HG03378 (cell line): ENCODE results near the gene SIM1.

ENCODE experiments used
- ATAC-seq: cut with Tn5 transposase; IDR thresholded peaks from one replicate; pipeline ENCODE4 v1.9.1; 2021; ENCODE audit warnings: mild to moderate bottlenecking, moderate library complexity; ENCODE audit not compliant: unreplicated experiment

The SIM1 gene

DNA sequence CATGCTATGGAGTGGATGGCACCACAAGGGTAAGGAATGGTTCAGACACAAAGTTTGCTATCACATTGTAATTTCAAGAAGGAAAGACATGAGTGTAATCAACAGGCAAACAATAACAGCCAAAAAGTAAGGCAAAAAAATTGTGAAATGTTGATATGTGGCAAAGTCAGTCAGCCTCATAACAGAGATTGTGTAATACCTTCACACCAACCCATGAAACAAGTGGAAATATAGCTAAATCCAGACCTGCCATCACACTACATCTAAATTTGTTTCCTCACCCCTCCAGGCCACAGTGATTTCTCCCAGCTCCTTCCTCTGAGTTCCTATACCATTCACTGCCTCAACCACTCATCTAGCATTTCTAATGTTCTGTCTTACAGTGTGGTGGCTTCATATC lies 37.3 kb downstream of the SIM1 start:
- no peak for ATAC-seq

- ATAC-seq, result no peak
These were observed 37.9 kb downstream of the SIM1 start for GRCh38 chr6:100426744-100427338.

DNA sequence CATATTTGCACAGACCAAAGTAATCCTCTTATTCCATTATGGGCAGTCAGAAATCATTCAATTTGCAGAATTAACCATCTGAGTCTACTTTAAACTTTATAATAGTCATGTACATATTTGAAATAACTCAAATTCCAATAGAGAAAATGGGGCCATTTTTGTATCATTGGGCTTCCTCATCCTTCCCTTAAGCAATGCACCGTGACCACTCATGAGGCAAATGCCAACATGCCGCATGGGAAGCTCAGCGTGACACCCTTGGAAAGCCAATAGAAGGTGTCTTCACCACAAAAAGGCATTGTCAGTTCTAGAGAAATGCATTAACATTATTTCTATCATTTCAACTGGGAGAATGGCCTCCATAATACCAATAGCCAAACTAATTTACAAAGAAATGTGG lies 38.5 kb downstream of the SIM1 start:
- ATAC-seq, result no peak

DNA sequence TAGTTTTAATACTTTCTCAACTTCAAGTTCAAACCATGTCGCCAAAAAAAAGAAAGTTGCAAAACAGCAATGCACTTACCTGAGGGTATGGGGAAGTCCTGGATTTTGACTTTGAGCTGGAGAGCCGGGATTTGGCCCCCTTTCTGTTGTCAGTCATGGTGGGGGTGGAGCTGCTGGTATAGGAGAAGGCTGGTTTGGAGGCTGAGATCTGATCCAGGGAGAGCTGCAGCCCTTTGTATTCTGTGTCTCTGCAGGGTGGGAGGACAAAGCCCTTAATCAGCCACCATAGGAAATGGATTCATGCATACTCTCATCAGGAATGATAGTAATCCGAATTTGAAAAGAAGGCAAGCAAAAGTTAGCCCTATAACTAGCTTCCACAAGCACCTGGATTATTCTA lies 44.0 kb downstream of the SIM1 start:
- ATAC-seq, result no peak

GRCh38 chr6:100417036-100417435 lies 47.7 kb downstream of the SIM1 start:
- ATAC-seq, result no peak

DNA sequence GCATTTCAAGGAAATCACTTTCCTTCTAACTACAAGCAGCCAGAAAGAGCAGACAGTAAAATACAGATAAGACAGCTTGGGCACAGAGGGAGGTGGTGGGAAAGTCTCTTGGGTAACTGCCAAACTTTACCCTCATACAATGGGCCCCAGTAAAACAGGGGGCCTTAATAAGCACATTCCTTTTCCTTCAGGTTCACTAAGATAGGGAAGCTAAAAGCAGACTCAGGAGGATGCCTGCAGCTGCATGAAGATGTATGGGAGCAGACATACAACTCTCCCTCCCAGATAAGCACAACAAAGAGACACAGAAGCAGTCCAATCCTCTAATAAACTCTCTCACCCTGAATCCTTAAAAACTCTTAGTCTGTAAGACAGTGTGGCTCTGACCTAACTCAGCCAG lies 49.0 kb downstream of the SIM1 start:
- no peak for ATAC-seq

DNA sequence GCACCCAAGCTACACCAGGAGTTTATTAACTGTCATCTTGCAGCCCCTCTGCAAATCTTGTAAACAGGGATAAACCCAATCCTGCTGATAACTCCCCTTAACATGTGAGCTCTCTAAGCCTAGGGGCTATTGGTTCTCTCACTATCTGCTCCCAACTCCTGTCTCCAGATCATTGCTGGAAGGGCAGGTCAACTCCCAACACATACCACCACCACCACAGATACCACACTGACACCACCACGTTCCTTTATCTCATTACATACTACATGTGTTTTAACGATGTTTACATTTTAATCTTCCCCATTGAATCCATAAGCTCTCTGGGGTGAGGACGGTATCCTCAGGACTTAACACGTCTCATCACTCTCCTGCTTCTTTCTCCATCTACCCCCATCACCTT lies 51.8 kb downstream of the SIM1 start:
- ATAC-seq, result no peak

- no peak for ATAC-seq
These were observed 60.7 kb downstream of the SIM1 start for GRCh38 chr6:100404051-100404450.

GRCh38 chr6:100393493-100393892 lies 71.2 kb downstream of the SIM1 start:
- no peak for ATAC-seq

- no peak for ATAC-seq
These were observed 72.3 kb downstream of the SIM1 start for GRCh38 chr6:100392423-100392822.

- no peak for ATAC-seq
These were observed 75.7 kb downstream of the SIM1 start for GRCh38 chr6:100388868-100389519.

DNA sequence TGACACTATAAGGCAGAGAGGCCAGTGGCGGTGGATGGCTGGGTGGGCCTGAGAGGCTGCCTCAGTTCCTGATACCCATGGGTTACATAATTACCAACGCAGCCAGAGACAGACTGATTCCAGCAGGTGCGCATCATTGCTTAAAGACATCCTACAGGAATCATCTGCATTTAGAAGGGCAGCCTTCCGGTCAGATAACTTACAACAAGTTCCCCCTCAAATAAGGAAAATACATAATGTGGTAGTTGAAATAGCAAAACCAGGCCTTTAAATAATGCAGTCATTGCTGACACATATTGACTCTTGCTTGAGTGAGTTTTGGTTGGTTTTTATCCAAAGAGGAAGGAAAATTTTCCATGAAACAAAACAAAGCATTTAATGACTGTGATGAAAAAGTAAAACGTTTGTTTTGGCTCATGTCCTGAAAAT lies 81.9 kb downstream of the SIM1 start:
- no peak for ATAC-seq

- no peak for ATAC-seq
These were observed 82.7 kb downstream of the SIM1 start for GRCh38 chr6:100382031-100382430.

- ATAC-seq, result no peak
These were observed 83.6 kb downstream of the SIM1 start for GRCh38 chr6:100381111-100381510.

GRCh38 chr6:100379386-100379785 lies 85.3 kb downstream of the SIM1 start:
- no peak for ATAC-seq

DNA sequence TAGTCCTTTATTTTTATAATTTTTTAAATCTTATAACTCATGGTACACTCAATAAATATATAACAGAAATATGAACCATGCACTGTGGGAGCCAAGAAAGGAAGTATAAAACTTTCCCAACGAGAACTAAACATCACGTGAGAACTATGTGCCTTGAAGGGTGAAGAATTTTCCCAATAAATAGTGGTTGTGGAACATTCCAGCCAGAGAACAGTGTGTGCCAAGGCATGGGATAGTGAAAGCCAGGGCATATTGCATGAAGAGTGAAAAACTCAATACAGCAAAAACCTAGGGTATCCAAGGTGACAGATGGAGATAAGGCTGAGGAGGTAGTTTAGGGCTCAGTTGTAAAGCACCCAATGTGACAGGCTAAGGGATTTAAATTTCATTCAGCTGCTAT lies 86.1 kb downstream of the SIM1 start:
- ATAC-seq, result no peak

- ATAC-seq, result no peak
These were observed 88.6 kb downstream of the SIM1 start for GRCh38 chr6:100376103-100376502.

DNA sequence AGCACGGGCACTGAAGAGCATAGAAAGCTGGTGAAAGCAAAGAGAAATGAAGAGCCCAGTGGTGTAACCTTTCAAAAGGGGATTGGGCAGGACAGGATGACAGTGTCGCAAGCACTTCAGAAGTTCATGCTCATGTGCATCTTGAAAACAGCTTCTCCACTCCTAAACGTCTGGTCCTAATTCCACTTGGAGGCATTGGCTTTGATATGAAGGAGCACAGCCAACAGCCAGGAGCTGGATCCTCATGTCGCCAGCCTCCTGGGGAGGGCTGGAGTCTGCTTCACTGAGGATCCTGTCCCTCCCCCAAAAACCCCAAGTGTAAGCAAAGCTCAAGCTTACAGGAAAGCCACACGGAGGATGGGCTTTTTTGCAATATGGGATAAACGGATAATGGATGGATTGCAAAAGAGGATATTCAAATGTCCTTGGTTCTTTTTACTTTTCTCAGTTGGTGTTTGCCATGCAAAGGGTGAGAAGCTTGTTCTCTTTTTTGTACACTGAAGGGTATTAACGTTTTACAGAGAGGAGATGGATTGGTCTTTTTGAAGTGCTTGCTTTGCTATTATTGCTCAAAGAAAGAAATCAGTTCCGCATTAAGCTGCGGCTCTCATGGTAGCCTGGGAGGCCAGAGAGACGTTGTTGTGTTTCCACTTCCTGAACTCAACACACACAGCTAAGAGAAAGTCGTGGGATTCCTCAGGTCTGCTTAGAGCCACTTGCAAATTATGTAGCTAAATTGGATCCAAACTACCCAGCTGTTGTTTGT lies 92.2 kb downstream of the SIM1 start:
- ATAC-seq, result no peak

- ATAC-seq, result no peak
These were observed 93.1 kb downstream of the SIM1 start for GRCh38 chr6:100371591-100371990.

DNA sequence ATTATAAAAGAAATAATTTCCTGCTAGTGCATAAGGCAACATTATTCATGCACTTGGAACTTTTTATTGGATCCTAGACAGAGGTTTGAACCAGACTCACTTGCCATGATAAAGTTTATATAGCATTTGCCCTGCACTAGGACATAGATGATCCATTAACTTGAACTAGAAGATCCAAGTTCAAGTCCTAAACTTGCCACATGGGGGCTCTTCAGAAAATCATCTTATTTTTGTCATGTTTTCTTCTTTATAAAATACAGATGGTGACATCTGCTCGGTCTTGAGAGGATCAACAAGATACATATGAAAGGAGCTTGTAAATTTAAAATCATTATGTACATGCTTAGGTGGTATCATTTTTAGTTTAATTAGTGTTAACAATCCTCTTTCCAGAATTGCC lies 94.5 kb downstream of the SIM1 start:
- no peak for ATAC-seq

GRCh38 chr6:100366419-100366818 lies 98.3 kb downstream of the SIM1 start:
- no peak for ATAC-seq

- no peak for ATAC-seq
These were observed 101.1 kb downstream of the SIM1 start for GRCh38 chr6:100363651-100364050.
